Measurements from ENCODE around the gene CCK.
A peak's percentile ranks its signal among the peaks of the same experiment; 100 is the strongest.

Gene CCK

DNA sequence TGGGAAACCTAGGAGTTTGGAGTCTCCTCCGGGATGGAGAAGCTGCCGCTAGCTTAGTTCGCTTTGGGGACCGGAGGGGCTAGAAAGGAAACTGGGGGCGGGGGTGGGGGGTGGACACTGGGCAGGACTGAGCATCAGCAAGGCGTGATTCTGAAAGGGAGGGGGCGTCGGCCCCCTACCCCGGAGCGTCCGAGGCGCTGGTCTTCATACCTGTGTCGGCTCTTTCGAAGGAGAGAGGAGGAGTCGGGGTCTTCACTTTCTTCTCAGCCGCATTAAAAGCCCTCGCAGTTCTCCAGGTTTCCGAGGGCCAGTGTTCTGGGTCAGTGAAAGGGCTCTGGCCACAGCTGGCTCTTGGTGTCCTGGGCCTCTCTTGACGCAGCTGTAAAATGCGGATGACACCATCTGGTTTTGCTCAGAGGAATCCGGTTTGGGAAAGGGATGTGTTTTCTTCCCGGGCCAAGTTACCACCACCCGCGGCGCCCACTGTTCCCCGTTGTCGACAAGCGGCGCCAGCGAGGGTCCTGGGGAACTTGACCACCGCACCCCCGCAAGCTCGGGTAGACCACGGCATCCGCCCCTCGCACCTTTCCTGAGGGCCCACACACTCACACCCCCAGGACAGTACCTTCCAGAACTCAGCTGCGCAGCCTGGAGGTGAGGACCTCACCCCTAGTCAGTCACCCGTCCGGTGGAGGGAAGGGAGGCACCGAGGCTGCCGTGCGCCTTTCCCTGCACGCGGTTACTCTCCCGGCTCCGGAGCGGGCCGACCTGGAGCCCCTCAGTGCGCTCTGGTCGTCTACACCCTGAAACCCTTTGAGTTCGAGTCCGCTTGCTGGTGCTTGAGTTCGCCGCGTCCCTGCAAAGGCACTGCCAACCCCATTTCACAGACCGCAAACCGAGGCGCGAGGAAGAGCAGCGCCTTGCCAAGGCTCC is 660 bp downstream of the CCK start:
- no peak for DNase-seq

DNA sequence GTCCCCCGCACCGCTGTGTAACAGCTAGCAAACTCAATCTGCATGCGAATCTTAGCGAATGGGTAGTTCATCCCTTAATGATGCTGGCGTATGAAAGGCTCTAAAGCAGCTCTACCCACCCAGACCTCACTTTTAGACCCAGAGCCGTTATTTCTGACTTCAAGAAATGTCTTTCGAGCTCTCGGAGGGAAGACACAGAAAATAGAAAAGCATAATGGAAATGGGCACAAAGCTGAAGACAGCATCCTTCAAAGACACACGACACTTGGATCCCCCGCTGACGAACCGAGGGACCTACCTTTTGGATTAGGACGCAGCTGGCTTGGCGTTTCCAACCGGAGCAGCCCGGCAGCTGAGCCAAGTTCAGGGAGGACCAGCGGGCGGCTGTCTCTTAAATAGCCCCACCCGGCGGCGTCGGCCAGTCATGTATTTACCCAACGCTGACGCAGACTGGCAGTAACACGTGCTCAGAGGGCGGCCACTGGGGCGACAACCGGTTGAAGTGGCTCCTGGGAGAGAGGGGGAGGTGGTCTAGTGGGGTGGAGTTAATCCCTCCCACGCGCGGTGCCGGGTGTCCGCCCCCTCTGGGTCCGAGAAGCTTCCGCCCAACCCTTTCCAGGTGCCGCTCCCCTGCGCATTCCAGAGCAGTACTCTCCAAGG is 1.5 kb downstream of the CCK start:
- DNase-seq = peak in 1 of 2 experiments; percentile 13

DNA sequence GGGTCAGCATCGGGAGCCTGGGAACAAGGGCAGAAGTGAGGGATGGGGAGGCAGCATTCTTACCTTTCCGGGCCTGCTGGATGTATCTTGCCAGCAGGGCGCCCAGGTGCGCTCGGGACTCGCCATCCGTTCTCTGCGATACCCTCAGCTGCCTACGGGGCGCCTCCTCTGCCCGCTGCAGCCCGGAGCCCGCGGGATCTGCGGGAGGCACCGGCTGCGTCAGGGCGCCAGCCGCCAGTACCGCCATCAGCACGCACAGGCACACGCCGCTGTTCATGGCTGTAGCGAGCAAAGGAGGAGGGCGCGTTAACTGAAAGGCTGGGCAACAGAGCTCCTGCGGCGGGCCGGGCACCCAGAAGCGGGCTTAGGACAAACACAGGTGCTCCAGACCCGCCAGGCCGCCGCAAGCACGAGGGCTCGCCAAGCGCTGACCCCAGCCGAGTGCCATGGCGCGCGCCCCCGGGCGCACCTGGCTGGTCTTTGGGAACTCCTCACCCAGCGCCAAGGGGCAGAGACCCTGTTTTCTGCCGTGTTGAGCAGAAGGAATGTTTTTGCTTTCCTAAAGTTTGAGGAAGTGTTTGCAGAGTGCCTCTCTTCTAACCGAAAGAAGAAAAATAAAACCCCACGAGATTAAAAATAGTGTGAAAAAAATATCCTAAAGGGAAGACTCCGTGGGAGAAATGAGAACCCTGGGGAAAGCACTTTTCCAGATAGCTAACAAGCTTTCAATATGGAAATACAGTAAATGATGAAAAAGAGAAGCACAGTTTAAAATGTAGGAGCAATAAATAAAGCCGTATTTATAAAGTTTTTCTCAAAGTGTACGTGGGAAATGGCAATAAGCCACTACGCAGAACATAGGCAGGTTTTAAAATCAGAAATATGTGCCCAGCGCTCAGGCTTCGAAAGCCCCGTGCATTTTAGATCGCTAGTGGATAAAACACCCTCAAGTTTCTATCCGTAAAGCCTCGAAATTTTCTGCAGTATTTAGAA is 2.3 kb downstream of the CCK start:
- peak in 1 of 2 experiments; percentile 1 for DNase-seq

DNA sequence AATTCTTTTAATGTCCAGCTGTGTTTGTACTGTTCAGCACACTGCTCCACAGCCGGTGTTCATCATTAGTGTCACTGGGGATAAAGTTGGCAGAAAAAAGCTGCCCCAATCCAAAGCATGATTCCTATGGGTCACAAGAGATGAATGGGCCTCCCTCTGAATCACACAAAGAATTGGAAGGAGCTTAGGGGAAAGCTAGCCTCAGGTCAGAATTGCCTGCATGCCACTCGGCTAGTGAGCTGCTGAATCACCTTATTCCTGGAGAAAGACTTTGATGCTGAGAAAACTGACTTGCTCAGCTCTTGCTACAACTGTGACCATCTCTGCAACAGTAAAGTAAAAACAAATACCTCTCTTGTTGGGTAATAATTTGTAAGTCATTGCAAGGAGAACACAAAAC is 3.5 kb downstream of the CCK start:
- DNase-seq = no peak

DNA sequence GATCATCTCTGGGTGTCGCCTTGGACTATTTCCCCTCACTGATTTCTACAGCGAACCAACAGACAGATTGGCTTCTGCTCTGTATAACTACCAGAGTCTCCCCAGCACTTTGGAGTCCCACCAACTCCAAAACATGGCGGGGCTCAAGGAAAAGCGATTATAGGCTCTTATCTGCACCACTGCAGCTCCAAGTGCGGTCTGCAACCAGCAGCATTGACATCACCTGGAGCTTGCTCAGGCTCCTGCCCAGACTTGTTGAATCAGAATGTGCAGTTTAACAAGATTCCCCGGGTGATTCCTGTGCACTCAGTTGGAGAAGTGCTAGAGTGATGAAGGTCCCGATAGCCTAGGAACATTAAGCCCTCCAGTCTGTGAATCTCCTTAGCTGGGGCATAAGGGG is 9.0 kb downstream of the CCK start:
- no peak for DNase-seq

DNA sequence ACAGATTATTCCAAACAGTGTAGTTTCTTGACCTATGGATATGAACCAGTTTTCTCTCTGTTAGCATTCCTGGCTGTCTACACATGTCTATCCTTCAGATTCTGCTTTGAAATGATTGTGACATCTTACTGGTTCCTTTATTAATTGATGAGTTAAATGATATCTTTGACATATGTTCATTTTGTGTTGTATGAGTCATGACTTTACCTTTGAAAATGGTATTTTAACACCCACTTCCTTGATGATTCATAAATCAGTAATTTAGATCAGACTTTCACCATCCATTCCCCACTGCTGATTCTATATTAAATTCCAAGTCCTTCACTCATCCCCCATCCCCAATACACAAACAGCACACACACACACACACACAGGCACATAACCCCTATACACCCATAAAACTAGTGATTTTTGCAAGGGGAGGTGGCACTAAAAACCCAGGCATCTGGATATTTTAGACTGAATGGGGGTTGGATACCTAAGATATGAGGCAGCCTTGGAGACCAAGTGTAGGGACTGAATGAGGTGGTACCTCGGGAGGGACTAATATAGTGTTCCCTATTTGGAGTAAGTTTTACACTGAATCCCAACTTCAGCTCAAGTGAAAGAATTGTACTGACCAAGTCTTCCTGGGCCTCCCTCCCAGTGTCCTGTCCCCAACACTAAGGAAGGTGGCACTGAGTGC is 9.7 kb downstream of the CCK start:
- DNase-seq = no peak

DNA sequence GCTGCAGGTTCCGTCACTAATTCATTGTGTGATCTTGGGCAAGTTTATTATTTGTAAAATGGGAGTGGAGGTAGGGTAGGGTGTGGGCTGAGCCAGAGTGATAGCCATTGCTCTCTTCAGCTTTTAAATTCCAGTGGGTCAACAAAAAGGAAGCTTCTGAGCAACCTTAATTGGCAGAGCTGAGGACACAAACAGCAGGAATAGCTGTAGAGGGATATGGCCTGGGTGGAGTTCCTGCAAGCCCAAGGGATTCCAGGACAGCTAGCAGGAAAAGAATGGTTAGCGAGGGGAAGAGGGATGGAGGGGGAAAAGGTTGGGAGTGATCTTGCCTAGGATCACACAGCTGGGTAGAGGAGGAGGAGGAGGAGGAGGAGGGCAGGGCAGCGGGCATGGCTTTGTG is 11.4 kb downstream of the CCK start:
- no peak for DNase-seq

DNA sequence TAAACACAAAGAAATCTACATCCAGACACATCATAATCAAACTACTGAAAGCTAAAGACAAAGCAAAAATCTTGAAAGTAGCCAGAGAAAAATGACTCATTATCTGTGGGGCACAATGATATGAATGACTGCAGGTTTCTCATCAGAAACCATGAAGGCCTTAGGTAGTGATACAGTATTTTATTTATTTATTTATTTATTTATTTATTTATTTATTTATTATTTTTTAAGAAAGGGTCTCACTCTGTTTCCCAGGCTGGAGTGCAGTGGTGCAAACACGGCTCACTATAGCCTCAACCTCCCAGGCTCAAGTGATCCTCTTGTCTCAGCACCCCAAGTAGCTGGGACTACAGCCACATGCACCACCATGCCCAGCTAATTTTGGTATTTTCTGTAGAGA is 15.2 kb downstream of the CCK start:
- no peak for DNase-seq

DNA sequence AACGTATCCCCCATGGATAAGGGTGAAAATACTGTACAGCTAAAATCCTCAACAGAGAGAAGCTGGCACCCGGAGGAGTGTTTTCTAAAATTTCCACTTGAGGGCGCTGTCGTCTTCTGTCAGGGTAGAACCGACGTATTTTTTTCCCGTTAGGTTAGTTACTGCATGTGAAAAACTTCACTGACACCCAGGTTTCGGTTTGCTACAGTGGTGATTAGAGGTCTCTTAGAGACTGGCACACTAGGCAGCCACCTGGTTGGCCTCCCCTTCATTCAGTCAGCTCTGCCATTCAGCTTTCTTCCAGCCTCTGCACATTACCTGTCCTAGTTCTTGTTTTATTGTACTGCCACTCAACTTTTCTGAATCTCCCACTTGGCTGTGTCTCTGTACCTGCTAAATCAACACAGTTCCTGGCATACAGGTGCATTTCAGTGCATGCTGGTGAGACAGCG is 18.4 kb downstream of the CCK start:
- peak in 1 of 2 experiments; percentile 39 for DNase-seq

DNA sequence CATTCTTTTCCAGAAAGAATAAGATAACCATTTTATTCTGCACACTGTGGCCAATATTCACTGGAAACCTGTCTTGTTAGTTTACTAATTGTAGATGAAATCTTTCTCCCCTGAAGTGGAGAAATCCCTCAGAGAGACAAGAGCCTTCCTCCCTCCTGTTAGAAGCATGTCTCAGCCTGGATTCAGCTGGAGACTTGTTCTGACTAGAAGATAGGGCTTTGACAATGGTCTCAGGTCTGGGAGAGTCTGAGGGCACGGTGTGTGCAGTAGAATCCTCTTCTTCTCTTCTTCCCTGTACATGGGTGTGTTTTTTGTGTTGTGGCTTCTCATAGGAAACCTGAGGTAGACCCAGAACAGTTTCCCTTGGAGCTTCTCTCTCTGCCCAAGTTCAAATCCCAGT is 19.9 kb downstream of the CCK start:
- no peak for DNase-seq

DNA sequence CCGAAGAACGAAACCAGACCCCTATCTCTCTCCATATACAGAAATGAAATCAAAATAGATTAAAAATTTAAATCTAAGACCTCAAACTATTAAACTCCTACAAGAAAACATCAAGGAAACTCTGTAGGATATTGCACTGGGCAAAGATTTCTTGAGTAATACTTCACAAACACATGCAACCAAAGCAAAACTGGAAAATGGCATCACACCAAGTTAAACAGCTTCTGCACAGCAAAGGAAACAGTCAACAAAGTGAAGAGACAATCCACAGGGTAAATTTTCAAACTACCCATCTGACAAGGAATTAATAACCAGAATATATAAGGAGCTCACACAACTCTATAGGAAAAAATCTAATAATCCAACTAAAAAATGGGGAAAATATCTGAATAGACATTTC is 29.4 kb downstream of the CCK start:
- DNase-seq = no peak

DNA sequence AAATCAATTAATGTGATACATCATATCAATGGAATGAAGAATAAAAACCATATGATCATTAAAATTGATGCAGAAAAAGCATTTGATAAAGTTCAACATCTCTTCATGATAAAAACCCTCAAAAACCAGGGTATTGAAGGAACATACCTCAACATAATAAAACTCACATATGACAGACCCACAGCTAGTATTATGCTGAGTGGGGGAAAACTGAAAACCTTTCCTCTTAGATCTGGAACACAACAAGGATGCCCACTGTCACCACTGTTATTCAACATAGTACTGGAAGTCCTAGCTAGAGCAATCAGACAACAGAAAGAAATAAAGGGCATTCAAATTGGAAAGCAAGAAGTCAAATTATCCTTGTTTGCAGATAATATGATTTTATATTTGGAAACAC is 30.5 kb downstream of the CCK start:
- no peak for DNase-seq

DNA sequence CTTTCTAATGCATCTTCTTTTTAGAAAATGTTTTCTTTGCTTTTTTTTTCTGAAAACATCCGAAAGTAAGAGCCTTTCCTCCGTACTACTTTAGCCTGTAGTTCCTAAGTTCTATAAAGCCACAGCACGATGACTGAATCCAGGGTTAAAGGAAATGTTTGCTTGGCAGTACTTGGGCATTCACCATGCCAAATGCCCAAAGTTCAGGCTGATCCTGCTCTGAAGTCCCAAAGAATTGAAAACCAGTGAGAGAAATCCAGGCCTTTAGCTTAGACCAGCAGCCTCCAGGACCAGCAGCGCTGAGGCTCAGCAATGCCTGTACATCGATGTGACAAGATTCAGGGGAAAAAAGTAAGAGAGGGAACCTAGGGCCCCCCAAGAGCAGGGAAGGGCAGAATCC is 35.1 kb downstream of the CCK start:
- DNase-seq = no peak

DNA sequence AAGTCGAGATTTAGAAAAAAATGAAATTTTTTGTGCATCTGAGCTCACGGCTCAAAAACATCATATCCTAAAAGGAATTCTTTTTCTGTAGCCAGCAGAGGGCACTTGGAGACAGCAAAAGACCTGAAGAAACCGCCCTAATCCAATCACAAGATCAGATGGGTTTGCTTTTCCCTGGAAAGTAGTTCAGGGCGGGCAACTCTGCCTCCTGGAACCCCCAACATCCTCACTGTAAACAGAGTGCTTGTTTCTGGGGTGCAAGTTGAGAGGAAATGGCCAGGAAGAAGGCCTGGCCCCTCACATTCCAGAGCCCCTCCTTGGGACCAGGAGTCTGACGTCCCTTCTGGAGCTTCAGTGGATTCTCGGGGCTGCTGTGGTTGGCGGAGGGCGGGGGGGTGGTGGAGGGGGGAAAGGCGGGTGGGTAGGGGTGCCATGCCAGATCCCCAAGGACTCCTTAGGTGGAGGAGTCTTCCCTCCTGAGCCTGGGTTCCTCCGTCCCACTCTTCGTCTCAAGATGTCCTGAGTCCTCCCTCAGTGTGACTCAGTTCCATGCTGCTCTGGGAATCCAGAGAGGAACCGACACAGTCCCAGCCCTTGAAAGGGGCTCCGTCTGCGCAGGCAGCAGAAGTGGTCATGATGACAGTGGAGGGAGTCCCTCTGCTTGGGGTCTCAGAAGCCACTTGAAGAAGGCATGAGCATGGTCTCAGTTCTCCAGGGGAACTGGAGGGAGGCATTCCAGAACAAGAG is 35.9 kb downstream of the CCK start:
- DNase-seq = no peak

DNA sequence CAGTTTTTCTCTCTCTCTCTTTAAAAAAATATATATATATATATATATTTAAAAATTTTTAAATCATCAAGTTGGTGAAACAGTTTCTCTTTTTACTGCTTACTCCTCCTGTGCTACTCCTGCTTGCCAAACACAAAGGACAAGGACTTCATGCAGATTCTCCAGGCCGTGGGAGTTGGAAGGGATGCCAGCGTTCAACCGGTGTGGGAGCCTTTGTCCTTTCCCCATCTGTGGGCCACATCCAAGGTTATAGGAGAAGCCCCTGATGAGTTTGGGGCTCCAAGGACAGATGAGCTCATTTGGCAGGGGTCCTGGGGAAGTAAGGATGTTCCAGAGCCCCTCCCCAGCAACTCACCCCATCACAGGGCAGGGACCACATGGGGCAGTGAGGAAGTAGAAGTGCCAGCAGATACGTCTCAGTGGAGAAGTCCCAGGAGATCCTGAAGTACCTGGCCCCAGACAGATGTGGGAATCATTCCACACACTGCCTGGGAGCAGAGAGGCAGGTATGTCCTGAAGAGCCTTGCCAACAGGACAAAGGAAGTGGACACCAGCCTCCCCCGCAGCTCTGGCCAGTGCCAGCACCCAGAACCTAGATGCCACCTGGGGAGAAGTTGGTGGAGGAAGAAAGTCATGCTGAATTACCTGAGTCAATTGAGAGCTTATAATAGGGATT is 36.6 kb downstream of the CCK start:
- DNase-seq = no peak

DNA sequence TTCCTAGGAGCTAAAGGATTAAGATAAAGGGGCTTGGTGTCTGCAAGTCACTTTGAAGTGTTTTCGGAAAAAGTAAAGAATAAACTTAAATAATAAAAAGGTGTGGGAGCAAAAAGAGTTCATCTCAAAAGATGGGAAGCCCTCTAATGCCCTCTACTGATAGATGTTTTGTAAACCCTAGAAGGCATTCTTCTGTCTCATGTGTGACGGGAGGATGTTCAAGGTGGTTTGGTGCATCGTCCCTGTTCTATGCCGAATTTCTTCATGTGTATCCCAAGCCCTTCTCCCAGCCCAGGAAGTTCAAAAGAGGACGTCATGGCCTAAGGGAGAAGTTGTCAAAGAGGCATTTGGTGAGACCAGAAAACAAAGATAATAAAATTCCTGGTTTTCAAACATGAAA is 37.2 kb downstream of the CCK start:
- DNase-seq = no peak

DNA sequence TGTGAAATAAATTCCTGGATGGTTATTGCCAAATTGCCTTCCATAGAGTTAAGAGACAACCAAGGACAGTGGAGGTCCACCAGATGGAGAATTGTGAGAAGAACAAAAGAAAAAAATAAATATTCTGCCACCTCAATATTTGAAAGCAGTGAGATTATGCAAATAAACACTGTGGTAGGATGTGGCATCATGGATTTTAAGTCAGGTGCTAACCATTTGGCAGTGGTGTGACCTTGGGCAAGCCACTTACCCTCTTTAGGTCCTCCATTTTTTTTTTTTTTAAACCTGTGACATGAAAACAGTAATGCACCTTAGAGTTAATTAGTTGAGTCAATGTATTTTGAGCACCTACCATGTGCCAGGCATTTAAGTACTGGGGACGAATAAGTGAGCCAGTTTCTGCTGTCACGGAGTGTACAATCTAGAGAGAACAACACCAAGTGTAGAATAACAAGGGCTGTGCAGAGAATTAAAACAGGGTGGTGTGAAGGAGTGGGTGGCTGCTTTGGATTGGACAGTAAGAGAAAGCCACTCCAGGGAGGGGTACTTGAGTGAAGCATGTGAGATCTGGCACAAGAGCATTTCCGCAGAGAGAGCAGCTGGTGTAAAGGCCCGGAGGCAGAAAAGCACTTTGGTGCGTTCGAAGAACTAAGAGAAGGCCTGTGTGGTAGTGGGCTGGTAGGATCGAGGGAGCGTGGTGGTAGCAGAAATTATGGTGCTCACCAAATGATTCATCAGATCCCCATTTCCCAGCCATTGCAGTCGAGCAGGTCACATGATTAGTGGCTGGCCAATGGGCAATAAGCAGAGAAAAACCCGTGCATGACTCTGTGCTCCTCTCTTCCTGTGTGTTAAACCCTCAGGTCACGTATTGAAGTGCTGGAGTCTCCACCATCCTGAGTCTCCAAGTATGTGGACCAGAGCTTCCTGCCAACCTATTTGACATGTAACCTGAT is 39.2 kb downstream of the CCK start:
- no peak for DNase-seq

DNA sequence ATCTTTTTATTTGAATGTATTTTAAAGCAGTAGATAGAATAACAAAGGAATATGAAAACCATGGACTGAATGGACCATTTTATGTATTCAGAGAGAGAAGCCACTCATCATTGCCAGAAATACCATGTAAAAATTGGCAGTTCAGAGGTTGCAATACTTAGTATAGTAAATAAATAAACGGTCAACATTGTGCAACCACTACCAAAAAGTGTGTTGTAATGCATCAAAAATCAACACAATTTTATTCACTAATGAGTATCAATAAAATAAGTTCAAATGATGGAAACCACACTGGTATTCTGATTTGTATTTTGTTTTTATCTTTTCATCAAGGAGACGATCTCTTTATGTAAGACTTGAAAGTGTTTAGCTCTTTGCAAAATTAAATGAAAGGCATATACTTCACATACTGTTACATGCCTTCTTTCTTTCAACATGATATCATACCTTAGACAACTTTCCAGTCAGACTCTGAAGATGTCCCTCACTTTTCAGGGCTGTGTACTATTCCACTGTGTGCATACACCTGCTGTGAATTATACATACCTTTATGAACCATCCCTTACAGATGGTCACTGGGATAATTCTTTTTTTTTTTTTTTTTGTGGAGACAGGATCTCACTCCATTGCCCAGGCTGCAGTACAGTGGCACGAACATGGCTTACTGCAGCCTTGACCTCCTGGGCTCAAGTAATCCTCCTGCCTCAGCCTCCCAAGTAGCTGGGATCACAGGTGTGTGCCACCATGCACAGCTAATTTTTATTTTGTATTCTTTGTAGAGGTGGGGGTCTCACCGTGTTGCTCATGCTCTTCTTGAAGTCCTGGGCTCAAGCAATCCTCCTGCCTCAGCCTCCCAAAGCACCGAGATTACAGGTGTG is 40.3 kb downstream of the CCK start:
- DNase-seq = no peak
